ENCODE results near the gene EPS8.

DNA sequence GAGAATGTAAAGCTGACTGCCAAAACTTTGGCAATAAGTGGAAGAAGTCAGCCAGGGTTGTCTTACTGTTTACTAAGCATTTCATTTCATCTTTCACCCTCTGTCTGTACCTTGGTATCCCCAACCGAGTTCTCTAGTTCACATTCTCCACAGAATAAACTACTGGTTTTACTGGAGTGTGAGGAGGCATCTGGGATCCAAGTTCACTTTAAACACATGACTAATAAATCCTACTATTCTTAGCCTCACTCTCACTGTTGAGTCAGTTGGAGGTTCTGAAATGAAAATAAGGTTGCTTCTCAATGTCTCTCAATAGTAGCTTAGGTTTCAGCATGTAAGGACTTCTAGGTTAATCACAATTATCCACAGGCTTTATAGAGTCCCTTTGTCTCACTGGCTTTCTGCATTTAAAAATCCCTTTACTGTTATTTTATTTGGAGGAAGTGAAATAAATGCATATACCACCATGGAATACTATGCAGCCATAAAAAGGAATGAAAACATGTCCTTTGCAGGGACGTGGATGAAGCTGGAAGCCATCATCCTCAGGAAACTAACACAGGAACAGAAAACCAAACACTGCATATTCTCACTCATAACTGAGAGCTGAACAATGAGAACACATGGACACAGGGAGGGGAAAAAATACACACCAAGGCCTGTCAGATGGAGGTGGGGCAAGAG is 95.8 kb downstream of the EPS8 start:
- TF ChIP-seq, protein P1, sequence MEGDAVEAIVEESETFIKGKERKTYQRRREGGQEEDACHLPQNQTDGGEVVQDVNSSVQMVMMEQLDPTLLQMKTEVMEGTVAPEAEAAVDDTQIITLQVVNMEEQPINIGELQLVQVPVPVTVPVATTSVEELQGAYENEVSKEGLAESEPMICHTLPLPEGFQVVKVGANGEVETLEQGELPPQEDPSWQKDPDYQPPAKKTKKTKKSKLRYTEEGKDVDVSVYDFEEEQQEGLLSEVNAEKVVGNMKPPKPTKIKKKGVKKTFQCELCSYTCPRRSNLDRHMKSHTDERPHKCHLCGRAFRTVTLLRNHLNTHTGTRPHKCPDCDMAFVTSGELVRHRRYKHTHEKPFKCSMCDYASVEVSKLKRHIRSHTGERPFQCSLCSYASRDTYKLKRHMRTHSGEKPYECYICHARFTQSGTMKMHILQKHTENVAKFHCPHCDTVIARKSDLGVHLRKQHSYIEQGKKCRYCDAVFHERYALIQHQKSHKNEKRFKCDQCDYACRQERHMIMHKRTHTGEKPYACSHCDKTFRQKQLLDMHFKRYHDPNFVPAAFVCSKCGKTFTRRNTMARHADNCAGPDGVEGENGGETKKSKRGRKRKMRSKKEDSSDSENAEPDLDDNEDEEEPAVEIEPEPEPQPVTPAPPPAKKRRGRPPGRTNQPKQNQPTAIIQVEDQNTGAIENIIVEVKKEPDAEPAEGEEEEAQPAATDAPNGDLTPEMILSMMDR (IDR thresholded peaks at IDR 0.05) = no peak
- no peak for TF ChIP-seq POLR2A (IDR thresholded peaks at IDR 0.05)
